HepG2 (cell line): ENCODE data around the gene PLN. TPM values are rescaled to one million over a fixed set of nuclear protein-coding genes. Genes with fewer than 3 reads are reported as not detected.

Experiments
- ATAC-seq: fragments of 200-7000 bp; cut with Tn5 transposase; 3 replicates; pipeline ENCODE4 v1.9.1; 2020; ENCODE audit warnings: mild to moderate bottlenecking, moderate library complexity
- BruUV-seq: library from RNA; stranded (reverse); fragments of 400-500 nt; replicated peaks from 2 replicates; lab custom pipeline; 2021; lab: Mats Ljungman, UMichigan
- CTCF ChIA-PET: fragments of 300-600 bp; formaldehyde crosslinking; extraction: SDS; loops from one replicate; lab custom pipeline; 2021; ENCODE audit warnings: low total read pairs, inconsistent platforms, low intra/inter-chr PET ratio; lab: Yijun Ruan, JAX
- POLR2A ChIA-PET: fragments of 350-600 bp; sonication (Branson Sonifier 250); formaldehyde crosslinking; loops from one replicate; lab custom pipeline; 2020; ENCODE audit warnings: antibody characterized with exemption, inconsistent platforms; lab: Yijun Ruan, JAX
- DNase-seq: peaks from one replicate; pipeline ENCODE4 v3.0.0-alpha.2; 2015; ENCODE audit warnings: low spot score
- FAIRE-seq: peaks from 3 replicates; lab custom pipeline; 2011; peaks lifted over from hg19 to GRCh38; lab: Jason Lieb, UNC
- H2AFZ ChIP-seq: one replicate; pipeline ENCODE4 v1.6.1; 2011; ENCODE audit warnings: low read length, inconsistent platforms
- H3K27ac ChIP-seq: fragments of 300-600 bp; 3 replicates; pipeline ENCODE4 v1.8.0; 2011; ENCODE audit warnings: mixed run types, mild to moderate bottlenecking, mixed read lengths, low read length, inconsistent platforms; ENCODE audit not compliant: insufficient read depth; ENCODE audit errors: extremely low read length
- H3K27me3 ChIP-seq, 2 experiments: fragments of 200-600 bp in 1 of 2; 2 replicates in 1 of 2; 3 replicates in 1 of 2; pipeline versions ENCODE4 v1.6.0 to v1.8.0; 2011; ENCODE audit warnings: low read length in 2 of 2, mild to moderate bottlenecking in 2 of 2, moderate library complexity in 2 of 2, inconsistent platforms in 1 of 2; ENCODE audit not compliant: insufficient read depth in 2 of 2, control insufficient read depth in 1 of 2
- H3K36me3 ChIP-seq, 2 experiments: fragments of 200-600 bp in 1 of 2; replicated peaks in 1 of 2; 2 replicates in 1 of 2; 3 replicates in 1 of 2; pipeline versions ENCODE4 v1.5.1 to v1.8.0; 2011; ENCODE audit warnings: low read length in 2 of 2, inconsistent platforms in 1 of 2; ENCODE audit not compliant: insufficient read depth in 2 of 2, control insufficient read depth in 1 of 2
- H3K4me1 ChIP-seq: 2 replicates; pipeline ENCODE4 v1.5.1; 2012; ENCODE audit warnings: low read length, inconsistent platforms; ENCODE audit not compliant: insufficient read depth
- H3K4me2 ChIP-seq: 2 replicates; pipeline ENCODE4 v1.6.0; 2011; ENCODE audit warnings: low read depth, low read length, inconsistent platforms
- H3K4me3 ChIP-seq, 3 experiments: fragments of 200-600 bp in 1 of 3; sonication (generic), shearing (Covaris generic) in 1 of 3; replicated peaks in 1 of 3; 2 replicates each; pipeline ENCODE4 v1.5.1; 2011 to 2016; ENCODE audit warnings: low read length in 3 of 3, inconsistent platforms in 2 of 3, low read depth in 2 of 3, mild to moderate bottlenecking in 2 of 3, control low read depth in 1 of 3, mixed read lengths in 1 of 3; ENCODE audit not compliant: insufficient read depth in 1 of 3
- H3K79me2 ChIP-seq: one replicate; pipeline ENCODE4 v1.6.1; 2011; ENCODE audit warnings: low read length, inconsistent platforms; ENCODE audit not compliant: insufficient read depth
- H3K9ac ChIP-seq: 2 replicates; pipeline ENCODE4 v1.6.0; 2011; ENCODE audit warnings: mild to moderate bottlenecking, low read depth, low read length, inconsistent platforms; ENCODE audit not compliant: insufficient read depth
- H3K9me3 ChIP-seq: 2 replicates; pipeline ENCODE4 v1.5.1; 2012; ENCODE audit warnings: mild to moderate bottlenecking, low read length
- H4K20me1 ChIP-seq: 2 replicates; pipeline ENCODE4 v1.6.0; 2011; ENCODE audit warnings: inconsistent platforms, mild to moderate bottlenecking, low read length, moderate library complexity; ENCODE audit not compliant: insufficient read depth
- DNMT1 ChIP-seq: sonication (generic); formaldehyde crosslinking; IDR thresholded peaks from 2 replicates; pipeline ENCODE4 v1.5.1; 2020; ENCODE audit warnings: mild to moderate bottlenecking, missing genetic modification reagents
- GABPB1 ChIP-seq: IDR thresholded peaks from 2 replicates; pipeline ENCODE4 v1.6.1; 2016; ENCODE audit warnings: mild to moderate bottlenecking, missing genetic modification reagents, moderate library complexity, missing compliant biosample characterization
- KLF11 ChIP-seq: IDR thresholded peaks from 2 replicates; pipeline ENCODE4 v1.6.1; 2016; ENCODE audit warnings: missing compliant biosample characterization
- KMT2B ChIP-seq: IDR thresholded peaks from 2 replicates; pipeline ENCODE4 v1.6.1; 2016; ENCODE audit warnings: missing genetic modification reagents, missing compliant biosample characterization
- PHF8 ChIP-seq: sonication (generic); formaldehyde crosslinking; IDR thresholded peaks from 2 replicates; pipeline ENCODE4 v1.5.0; 2020; ENCODE audit warnings: missing genetic modification reagents
- SAFB2 ChIP-seq: sonication (generic); formaldehyde crosslinking; IDR thresholded peaks from 2 replicates; pipeline ENCODE4 v1.5.1; 2020; ENCODE audit warnings: missing genetic modification reagents, low read depth, mild to moderate bottlenecking, borderline replicate concordance
- SNAPC4 ChIP-seq: sonication (generic); formaldehyde crosslinking; IDR thresholded peaks from 2 replicates; pipeline ENCODE4 v1.4.0; 2020; ENCODE audit warnings: mild to moderate bottlenecking, missing genetic modification reagents
- SRSF1 ChIP-seq: fragments of 200-400 bp; formaldehyde crosslinking; optimal IDR thresholded peaks from 2 replicates; pipeline ENCODE3; 2017; ENCODE audit warnings: mild to moderate bottlenecking, low read depth, low read length, moderate library complexity
- TP53 ChIP-seq: sonication (generic); formaldehyde crosslinking; conservative IDR thresholded peaks from 2 replicates; pipeline ENCODE4 v1.4.0; 2020; ENCODE audit warnings: missing genetic modification reagents
- U2AF2 ChIP-seq: fragments of 200-400 bp; formaldehyde crosslinking; IDR thresholded peaks from 2 replicates; pipeline ENCODE4 v1.6.1; 2017; ENCODE audit warnings: low read depth, mild to moderate bottlenecking, low read length
- ZNF230 ChIP-seq: sonication (generic); formaldehyde crosslinking; IDR thresholded peaks from 2 replicates; pipeline ENCODE4 v1.4.0; 2020; ENCODE audit warnings: mild to moderate bottlenecking, missing genetic modification reagents
- ZNF264 ChIP-seq: sonication (generic); formaldehyde crosslinking; IDR thresholded peaks from 2 replicates; pipeline ENCODE4 v1.4.0; 2020; ENCODE audit warnings: missing genetic modification reagents
- ZNF558 ChIP-seq: sonication (generic); formaldehyde crosslinking; IDR thresholded peaks from 2 replicates; pipeline ENCODE4 v1.9.0; 2022; ENCODE audit warnings: mild to moderate bottlenecking, missing genetic modification reagents, borderline replicate concordance
- ZNF607 ChIP-seq: sonication (generic); formaldehyde crosslinking; IDR thresholded peaks from 2 replicates; pipeline ENCODE4 v1.5.1; 2020; ENCODE audit warnings: missing genetic modification reagents, mild to moderate bottlenecking, borderline replicate concordance
- WGBS: methylation state at CpG from one replicate; pipeline ENCODE4 v1.1.6; 2017; ENCODE audit warnings: low lambda C conversion rate; 5-methylcytosine and 5-hydroxymethylcytosine counted together
- in situ Hi-C: cut with HindIII; loops from 2 replicates; pipeline ENCODE4 v1.10.0; 2017; ENCODE audit warnings: low pct_unique_long_range_greater_than_20kb; ENCODE audit not compliant: extremely low pct_ligation_motif_present
- intact Hi-C: fragments of 100-400 bp; cut with micrococcal nuclease; formaldehyde crosslinking; loops from one replicate; pipeline ENCODE4 v1.10.0; 2022; ENCODE audit not compliant: unreplicated experiment
- polyA plus RNA-seq, 8 experiments: library from polyadenylated mRNA; depleted of rRNA in 3 of 8; stranded (reverse) in 7 of 8; unstranded in 1 of 8; fragments of >200 nt; fragmentation: Illumina TruSeq in 4 of 8; extraction: Trizol in 4 of 8; gene quantifications; 2 replicates each; pipeline versions ENCODE4 v1.2.1 to v1.2.3, GENCODE V29; 2011 to 2016; ENCODE audit warnings: low read depth in 4 of 8, missing spikeins in 1 of 8, mixed read lengths in 1 of 8; ENCODE audit not compliant: insufficient read depth in 1 of 8
- total RNA-seq, 5 experiments: library from RNA; depleted of rRNA; stranded (reverse); fragments of >200 nt; fragmentation: Illumina TruSeq; extraction: Trizol; gene quantifications; 2 replicates each; pipeline ENCODE4 v1.2.3, GENCODE V29; 2016; ENCODE audit warnings: low read depth in 1 of 5
- TF ChIP-seq, protein P1 (sequence below): sonication (generic); formaldehyde crosslinking; IDR thresholded peaks from 2 replicates; pipeline ENCODE4 v1.8.0; 2022; ENCODE audit warnings: mild to moderate bottlenecking, missing genetic modification reagents; ENCODE audit not compliant: insufficient replicate concordance
- TF ChIP-seq, protein P2 (sequence below): sonication (generic); formaldehyde crosslinking; IDR thresholded peaks from 2 replicates; pipeline ENCODE4 v1.4.0; 2020; ENCODE audit warnings: missing genetic modification reagents
- TF ChIP-seq, protein P3 (sequence below): sonication (generic); formaldehyde crosslinking; IDR thresholded peaks from 2 replicates; pipeline ENCODE4 v1.8.0; 2022; ENCODE audit warnings: missing genetic modification reagents, low read depth, mild to moderate bottlenecking, borderline replicate concordance

PLN gene
- total and polyA plus RNA-seq, 2 of the 13 experiments (the other 11 are each of a cell fraction or from before 2014, with no cell fraction given): not detected

DNA sequence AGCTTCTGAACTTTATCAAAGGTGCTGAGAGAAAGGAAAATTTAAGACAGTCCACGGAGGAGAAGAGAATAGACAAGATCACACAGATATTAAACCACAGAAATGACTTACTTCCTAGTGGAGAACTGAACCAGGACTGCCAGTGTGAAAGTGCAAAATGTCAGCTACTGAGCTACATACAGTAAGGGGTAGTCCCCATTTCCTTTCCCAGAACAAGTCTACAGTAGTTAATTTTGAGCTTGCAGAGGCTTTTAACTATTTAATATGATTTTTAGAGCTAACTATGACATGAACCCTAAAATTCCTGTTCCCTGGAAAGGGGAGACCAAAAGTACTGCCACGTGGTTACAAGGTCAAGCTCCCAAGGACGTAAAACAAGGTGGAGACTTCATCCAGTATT lies 58.2 kb downstream of the PLN start:
- ATAC-seq (no peak), FAIRE-seq (no peak)
- no peak overlapping the region for H2AFZ ChIP-seq
- H3K4me2 ChIP-seq: no peak overlapping the region
- no peak overlapping the region for H3K9ac ChIP-seq
- CTCF ChIA-PET: no interaction called here
- H3K36me3 ChIP-seq: no peaks in the 10 kb centered on the region
- TF ChIP-seq U2AF2 (no peak), KMT2B (no peak), ZNF230 (CRISPR knock-in tag) (no peak), ZNF264 (CRISPR knock-in tag) (no peak), KLF11 (CRISPR knock-in tag) (no peak), ZNF558 (CRISPR knock-in tag) (no peak), SAFB2 (no peak), ZNF607 (CRISPR knock-in tag) (no peak), SRSF1 (no peak), PHF8 (CRISPR knock-in tag) (no peak), GABPB1 (CRISPR knock-in tag) (no peak), DNMT1 (CRISPR knock-in tag) (no peak), SNAPC4 (CRISPR knock-in tag) (no peak), TP53 (CRISPR knock-in tag) (no peak)
- TF ChIP-seq, protein P1, sequence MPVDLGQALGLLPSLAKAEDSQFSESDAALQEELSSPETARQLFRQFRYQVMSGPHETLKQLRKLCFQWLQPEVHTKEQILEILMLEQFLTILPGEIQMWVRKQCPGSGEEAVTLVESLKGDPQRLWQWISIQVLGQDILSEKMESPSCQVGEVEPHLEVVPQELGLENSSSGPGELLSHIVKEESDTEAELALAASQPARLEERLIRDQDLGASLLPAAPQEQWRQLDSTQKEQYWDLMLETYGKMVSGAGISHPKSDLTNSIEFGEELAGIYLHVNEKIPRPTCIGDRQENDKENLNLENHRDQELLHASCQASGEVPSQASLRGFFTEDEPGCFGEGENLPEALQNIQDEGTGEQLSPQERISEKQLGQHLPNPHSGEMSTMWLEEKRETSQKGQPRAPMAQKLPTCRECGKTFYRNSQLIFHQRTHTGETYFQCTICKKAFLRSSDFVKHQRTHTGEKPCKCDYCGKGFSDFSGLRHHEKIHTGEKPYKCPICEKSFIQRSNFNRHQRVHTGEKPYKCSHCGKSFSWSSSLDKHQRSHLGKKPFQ (CRISPR knock-in tag): no peak
- TF ChIP-seq, protein P2, sequence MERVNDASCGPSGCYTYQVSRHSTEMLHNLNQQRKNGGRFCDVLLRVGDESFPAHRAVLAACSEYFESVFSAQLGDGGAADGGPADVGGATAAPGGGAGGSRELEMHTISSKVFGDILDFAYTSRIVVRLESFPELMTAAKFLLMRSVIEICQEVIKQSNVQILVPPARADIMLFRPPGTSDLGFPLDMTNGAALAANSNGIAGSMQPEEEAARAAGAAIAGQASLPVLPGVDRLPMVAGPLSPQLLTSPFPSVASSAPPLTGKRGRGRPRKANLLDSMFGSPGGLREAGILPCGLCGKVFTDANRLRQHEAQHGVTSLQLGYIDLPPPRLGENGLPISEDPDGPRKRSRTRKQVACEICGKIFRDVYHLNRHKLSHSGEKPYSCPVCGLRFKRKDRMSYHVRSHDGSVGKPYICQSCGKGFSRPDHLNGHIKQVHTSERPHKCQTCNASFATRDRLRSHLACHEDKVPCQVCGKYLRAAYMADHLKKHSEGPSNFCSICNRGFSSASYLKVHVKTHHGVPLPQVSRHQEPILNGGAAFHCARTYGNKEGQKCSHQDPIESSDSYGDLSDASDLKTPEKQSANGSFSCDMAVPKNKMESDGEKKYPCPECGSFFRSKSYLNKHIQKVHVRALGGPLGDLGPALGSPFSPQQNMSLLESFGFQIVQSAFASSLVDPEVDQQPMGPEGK (CRISPR knock-in tag): no peak
- TF ChIP-seq, protein P3, sequence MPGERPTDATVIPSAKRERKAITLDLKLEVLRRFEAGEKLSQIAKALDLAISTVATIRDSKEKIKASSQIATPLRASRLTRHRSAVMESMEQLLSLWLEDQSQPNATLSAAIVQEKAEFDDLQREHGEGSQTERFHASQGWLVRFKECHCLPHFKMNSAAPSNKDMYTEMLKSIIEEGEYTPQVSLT: no peak
- TF ChIP-seq, all 625 proteins: peak for 0
- in situ Hi-C loops (no loop called here), intact Hi-C loops (no loop called here)
- 5% methylated on average over 3 of the region's 3 CpGs for WGBS
- POLR2A ChIA-PET: no interaction called here
- no peak overlapping the region for H3K4me3 ChIP-seq
- H4K20me1 ChIP-seq: no peaks in the 10 kb centered on the region
- H3K27ac ChIP-seq: no peak overlapping the region
- H3K9me3 ChIP-seq: 0 out of 2 replicates have a peak, but pooled peaks cover 4% of the 10 kb centered on the region
- DNase-seq: no peak
- H3K27me3 ChIP-seq: 0 out of 5 replicates have a peak, but pooled peaks cover 0 to 7% of the 10 kb centered on the region in 2 experiments
- no peaks in the 10 kb centered on the region for H3K4me1 ChIP-seq
- H3K79me2 ChIP-seq: no peaks in the 10 kb centered on the region
- no TSS peak for BruUV-seq
